ENCODE measurements around the gene DAPK3.
A peak's percentile ranks its signal among the peaks of the same experiment; 100 is the strongest.
"Not testable (repeated sequence)": the region's sequence is repeated elsewhere in the genome, so short reads cannot be mapped to it uniquely, and the experiment has no call there.

The DAPK3 gene

DNA sequence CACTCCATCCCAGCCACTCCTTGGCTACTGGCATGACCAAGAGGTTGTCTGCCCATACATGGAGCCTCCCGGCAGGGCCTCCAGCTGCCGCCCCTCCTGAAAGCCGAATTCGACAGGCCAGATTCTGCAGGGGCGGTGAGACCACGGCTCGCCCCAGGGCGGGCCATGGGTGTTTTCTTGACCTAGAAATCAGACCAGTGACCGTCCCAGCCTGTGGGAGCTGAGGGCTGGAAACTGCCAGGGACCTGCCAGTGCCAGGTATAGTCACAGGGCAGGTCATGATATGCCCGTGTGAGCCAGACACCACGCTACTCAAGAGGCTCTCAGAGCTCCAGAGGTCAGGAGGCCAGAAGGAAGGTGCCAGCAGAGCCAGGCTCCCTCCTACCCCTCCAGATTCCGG is 16.8 kb downstream of the DAPK3 start:
- no peaks in the 10 kb centered on the region for H3K4me1 ChIP-seq (ENCODE audit: control insufficient read depth, insufficient read depth, low read length)
- H3K27me3 ChIP-seq (ENCODE audit: control insufficient read depth, insufficient read depth, low read length), result no peaks in the 10 kb centered on the region
- no peaks in the 10 kb centered on the region for H3K9me3 ChIP-seq (ENCODE audit: control insufficient read depth, insufficient read depth, low read length)
- H3K36me3 ChIP-seq (ENCODE audit: control insufficient read depth, insufficient read depth, low read length), result peaks cover 18% of the 10 kb centered on the region
- H3K9ac ChIP-seq (ENCODE audit: low read depth, low read length), result peak overlapping the region; percentile 12
- no peak overlapping the region for H3K4me3 ChIP-seq (ENCODE audit: low read depth, low read length)

DNA sequence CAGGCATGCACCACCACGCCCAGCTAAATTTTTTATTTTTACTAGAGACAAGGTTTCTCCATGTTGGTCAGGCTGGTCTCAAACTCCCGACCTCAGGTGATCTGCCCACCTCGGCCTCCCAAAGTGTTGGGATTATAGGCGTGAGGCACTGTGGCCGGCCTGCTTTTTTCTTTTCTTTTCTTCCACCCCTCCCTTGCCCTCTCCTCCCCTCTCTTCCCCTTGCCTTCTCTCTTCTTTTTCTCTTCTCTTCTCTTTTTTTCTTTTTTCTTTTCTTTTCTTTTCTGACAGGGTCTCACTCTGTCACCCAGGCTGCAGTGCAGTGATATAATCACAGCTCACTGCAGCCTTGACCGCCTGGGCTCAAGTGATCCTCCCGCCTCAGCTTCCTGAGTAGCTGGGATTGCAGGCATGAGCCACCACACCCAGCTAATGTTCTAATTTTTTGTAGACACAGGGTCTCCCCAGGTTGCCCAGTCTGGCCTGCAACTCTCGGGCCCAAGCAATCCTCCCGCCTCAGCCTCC is 18.1 kb downstream of the DAPK3 start:
- H3K4me3 ChIP-seq (ENCODE audit: low read depth, low read length); H3K27me3 ChIP-seq (ENCODE audit: control insufficient read depth, insufficient read depth, low read length); H3K4me1 ChIP-seq (ENCODE audit: control insufficient read depth, insufficient read depth, low read length); H3K9ac ChIP-seq (ENCODE audit: low read depth, low read length); H3K36me3 ChIP-seq (ENCODE audit: control insufficient read depth, insufficient read depth, low read length); H3K9me3 ChIP-seq (ENCODE audit: control insufficient read depth, insufficient read depth, low read length): not testable (repeated sequence)

DNA sequence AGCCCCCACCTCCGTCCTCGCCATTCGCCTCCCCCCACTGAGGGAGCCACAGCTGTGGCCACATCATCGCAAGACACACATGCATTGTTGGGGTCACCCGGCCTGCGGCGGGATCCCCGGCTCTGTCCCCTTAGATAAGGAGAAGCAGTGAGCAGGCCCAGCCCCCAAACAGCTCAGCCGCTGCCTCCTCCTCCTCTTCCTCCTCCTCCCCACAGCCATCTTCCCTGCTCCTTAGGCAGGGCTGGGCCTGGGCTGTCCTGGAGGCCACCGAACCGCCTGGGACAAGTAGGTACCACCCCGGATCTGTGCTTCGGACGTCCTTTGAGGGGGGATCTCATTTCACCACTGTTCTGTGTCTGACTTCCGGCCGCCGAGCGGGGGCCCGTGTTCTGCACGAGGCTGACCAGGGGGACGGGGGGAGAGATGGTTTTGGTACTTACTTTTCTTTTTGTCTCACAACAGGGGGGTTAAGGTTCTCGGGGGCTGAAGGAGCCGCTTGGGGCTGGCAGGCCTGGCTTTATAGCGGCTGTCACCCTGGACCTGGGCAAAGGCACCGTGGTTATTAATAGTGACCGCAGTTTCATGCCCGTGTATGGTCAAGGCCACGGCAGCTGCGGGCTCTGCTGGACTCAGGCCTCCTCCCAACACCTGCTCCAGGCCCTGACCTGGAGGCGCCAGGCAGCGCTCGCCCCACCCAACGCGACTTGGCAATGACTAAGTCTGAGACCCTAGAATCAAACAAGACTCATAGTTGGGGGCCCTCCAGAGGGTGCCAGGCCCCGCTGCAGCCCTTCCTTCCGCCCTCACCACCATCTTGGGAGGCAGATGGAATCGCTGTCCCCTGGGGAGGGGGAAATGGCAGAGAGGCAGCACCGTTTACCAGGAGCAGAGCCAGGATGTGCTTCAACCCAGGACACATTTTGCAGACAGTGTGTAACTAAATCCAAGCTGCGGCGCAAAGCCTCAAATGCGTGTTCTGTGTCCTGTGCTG is 19.7 kb downstream of the DAPK3 start:
- Histone ChIP-seq H3K9me3 (ENCODE audit: control insufficient read depth, insufficient read depth, low read length) (no peaks in the 10 kb centered on the region), H3K9ac (ENCODE audit: low read depth, low read length) (no peak overlapping the region), H3K36me3 (ENCODE audit: control insufficient read depth, insufficient read depth, low read length) (peaks cover 9% of the 10 kb centered on the region), H3K4me3 (ENCODE audit: low read depth, low read length) (no peak overlapping the region), H3K4me1 (ENCODE audit: control insufficient read depth, insufficient read depth, low read length) (no peaks in the 10 kb centered on the region), H3K27me3 (ENCODE audit: control insufficient read depth, insufficient read depth, low read length) (no peaks in the 10 kb centered on the region)

DNA sequence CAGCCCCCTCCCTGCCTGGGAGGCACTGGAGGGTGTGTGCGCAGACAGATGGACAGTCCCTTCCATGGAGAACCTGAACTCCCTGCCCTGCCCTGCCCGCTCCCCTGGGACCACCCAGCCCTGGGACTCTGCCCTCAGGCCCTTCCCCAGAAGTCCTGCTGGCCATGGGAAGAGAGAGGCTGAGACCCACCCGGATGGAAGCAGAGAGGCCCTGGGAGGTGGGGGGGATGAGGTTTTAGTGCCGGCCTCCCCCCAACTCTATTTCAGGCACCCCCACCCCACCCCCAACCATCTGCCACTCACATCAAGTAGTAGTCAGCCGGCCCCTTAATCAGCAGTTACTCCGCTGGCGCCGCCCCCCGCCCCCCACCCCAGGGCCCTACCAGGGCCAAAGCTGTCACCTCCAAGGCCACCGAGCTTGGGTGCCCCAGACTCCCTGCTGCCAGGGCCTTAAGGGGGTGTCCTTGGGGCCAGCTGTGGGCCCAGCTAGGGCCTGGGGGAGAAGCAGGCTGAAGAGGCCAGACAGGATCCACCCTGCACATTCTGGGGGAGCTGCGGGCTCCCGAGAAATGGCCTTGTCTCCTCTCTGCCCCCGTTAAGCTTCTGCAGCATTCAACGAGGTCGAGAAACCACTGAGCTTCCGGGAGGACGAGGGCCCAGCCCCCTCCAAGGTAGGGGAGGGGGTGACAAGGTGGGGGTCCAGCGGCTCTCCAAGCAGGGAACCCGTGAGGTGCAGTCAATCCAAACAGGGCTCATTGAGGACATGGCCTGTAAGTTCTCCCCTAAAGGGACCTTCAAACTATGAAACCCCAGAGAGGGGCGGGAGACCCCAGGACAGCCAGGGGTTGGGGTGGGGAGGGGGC is 20.7 kb downstream of the DAPK3 start:
- H3K36me3 ChIP-seq (ENCODE audit: control insufficient read depth, insufficient read depth, low read length), result peaks cover 8% of the 10 kb centered on the region
- no peaks in the 10 kb centered on the region for H3K4me1 ChIP-seq (ENCODE audit: control insufficient read depth, insufficient read depth, low read length)
- no peaks in the 10 kb centered on the region for H3K9me3 ChIP-seq (ENCODE audit: control insufficient read depth, insufficient read depth, low read length)
- H3K27me3 ChIP-seq (ENCODE audit: control insufficient read depth, insufficient read depth, low read length), result no peaks in the 10 kb centered on the region
- no peak overlapping the region for H3K4me3 ChIP-seq (ENCODE audit: low read depth, low read length)
- H3K9ac ChIP-seq (ENCODE audit: low read depth, low read length), result no peak overlapping the region

DNA sequence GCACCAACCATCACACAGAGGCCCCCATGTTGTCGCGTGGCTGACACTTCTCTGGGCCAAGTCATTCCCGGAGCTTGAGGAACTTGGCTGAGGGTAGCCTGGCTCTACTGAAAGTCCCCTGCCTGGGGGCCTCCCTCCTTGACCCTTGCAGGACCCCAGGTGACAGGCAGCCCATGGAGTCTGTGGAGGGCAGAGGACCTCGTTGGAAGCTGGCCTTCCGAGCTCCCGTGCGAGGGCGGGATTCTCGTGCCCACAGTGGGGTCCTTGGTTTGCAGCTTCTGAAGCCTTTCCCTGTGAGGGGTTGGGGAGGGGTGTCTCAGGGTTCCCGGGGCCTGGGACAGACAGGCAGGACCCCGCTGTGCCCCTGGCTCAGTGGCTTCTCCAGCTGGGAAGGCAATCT is 21.6 kb downstream of the DAPK3 start:
- no peaks in the 10 kb centered on the region for H3K9me3 ChIP-seq (ENCODE audit: control insufficient read depth, insufficient read depth, low read length)
- H3K36me3 ChIP-seq (ENCODE audit: control insufficient read depth, insufficient read depth, low read length), result peaks cover 11% of the 10 kb centered on the region
- H3K4me3 ChIP-seq (ENCODE audit: low read depth, low read length), result no peak overlapping the region
- H3K9ac ChIP-seq (ENCODE audit: low read depth, low read length), result no peak overlapping the region
- no peaks in the 10 kb centered on the region for H3K4me1 ChIP-seq (ENCODE audit: control insufficient read depth, insufficient read depth, low read length)
- no peaks in the 10 kb centered on the region for H3K27me3 ChIP-seq (ENCODE audit: control insufficient read depth, insufficient read depth, low read length)

DNA sequence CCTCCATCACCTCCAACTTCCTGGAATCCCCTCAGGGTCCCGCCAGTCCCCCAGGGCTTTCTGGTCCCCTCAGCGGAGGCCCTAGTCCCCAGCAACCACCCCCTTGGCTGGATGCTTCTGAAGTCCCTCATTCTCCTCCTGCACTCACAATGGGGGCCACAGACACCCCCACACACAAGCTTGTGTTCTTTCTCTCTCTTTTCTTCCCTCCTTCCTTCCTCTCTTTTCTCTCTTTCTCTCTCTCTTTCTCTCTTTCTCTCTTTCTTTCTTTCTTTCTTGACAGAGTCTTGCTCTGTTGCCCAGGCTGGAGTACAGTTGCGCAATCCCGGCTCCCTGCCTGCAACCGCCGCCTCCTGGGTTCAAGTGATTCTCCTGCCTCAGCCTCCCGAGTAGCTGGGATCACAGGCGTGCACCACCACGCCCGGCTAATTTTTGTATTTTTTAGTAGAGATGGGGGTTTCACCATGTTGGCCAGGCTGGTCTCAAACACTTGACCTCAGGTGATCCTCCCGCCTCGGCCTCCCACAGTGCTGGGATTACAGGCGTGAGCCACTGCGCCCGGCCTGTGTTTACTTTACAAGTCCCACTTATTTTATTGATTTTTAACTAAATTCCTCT is 23.5 kb downstream of the DAPK3 start:
- H3K9me3 ChIP-seq (ENCODE audit: control insufficient read depth, insufficient read depth, low read length); H3K4me1 ChIP-seq (ENCODE audit: control insufficient read depth, insufficient read depth, low read length); H3K9ac ChIP-seq (ENCODE audit: low read depth, low read length); H3K4me3 ChIP-seq (ENCODE audit: low read depth, low read length); H3K27me3 ChIP-seq (ENCODE audit: control insufficient read depth, insufficient read depth, low read length): not testable (repeated sequence)
- H3K36me3 ChIP-seq (ENCODE audit: control insufficient read depth, insufficient read depth, low read length), result peaks cover 24% of the 10 kb centered on the region

DNA sequence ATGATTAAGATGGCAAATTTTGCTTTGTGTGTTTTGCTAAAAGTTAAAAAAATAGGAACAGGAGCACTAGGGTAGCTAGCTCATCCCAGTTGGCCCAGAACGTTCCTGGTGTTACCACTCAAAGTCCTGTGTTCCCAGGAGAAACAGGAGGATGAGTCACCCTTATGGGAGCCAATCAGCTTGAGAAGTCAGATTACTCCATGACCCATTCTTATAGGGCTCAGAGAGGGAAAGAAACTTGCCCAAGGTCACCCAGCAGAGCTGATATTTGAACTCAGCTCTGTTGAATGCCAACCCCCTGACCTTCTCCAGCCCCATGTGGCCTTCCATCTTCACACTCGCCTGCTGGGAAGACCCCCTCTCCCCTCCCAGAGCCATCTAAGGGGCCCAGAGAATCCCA is 25.1 kb downstream of the DAPK3 start:
- H3K27me3 ChIP-seq (ENCODE audit: control insufficient read depth, insufficient read depth, low read length), result no peaks in the 10 kb centered on the region
- no peak overlapping the region for H3K9ac ChIP-seq (ENCODE audit: low read depth, low read length)
- H3K36me3 ChIP-seq (ENCODE audit: control insufficient read depth, insufficient read depth, low read length), result peaks cover 39% of the 10 kb centered on the region
- H3K4me3 ChIP-seq (ENCODE audit: low read depth, low read length), result no peak overlapping the region
- no peaks in the 10 kb centered on the region for H3K4me1 ChIP-seq (ENCODE audit: control insufficient read depth, insufficient read depth, low read length)
- H3K9me3 ChIP-seq (ENCODE audit: control insufficient read depth, insufficient read depth, low read length), result no peaks in the 10 kb centered on the region

DNA sequence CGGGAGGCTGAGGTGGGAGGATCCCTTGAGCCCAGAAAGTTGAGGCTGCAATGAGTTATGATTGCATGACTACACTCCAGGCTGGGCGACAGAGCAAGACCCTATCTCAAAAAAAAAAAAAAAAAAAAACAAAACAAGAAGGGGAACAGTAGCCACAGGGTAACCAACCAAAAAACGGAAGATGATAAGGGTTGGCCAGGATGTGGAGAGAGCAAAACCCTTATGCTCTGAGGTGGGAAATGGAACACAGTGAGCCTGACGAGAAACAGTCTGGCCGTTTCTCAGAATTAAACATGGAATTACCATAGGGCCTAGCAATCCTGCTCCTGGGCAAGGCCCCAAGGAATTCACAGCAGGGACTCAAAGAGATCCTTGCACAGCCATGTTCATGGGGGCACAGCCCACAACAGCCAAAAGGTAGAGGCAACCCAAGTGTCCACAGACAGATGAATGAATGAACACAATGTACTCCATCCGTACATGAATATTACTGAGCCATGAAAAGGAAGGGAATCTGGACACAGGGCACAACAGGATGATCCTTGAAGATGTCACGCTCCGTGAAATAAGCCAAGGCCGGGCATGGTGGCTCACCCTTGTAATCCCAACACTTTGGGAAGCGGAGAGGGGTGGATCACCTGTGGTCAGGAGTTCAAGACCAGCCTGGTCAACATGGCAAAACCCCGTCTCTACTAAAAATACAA is 26.7 kb downstream of the DAPK3 start:
- H3K4me3 ChIP-seq (ENCODE audit: low read depth, low read length), result no peak overlapping the region
- no peaks in the 10 kb centered on the region for H3K9me3 ChIP-seq (ENCODE audit: control insufficient read depth, insufficient read depth, low read length)
- no peak overlapping the region for H3K9ac ChIP-seq (ENCODE audit: low read depth, low read length)
- H3K27me3 ChIP-seq (ENCODE audit: control insufficient read depth, insufficient read depth, low read length), result no peaks in the 10 kb centered on the region
- no peaks in the 10 kb centered on the region for H3K4me1 ChIP-seq (ENCODE audit: control insufficient read depth, insufficient read depth, low read length)
- peaks cover 46% of the 10 kb centered on the region for H3K36me3 ChIP-seq (ENCODE audit: control insufficient read depth, insufficient read depth, low read length)

DNA sequence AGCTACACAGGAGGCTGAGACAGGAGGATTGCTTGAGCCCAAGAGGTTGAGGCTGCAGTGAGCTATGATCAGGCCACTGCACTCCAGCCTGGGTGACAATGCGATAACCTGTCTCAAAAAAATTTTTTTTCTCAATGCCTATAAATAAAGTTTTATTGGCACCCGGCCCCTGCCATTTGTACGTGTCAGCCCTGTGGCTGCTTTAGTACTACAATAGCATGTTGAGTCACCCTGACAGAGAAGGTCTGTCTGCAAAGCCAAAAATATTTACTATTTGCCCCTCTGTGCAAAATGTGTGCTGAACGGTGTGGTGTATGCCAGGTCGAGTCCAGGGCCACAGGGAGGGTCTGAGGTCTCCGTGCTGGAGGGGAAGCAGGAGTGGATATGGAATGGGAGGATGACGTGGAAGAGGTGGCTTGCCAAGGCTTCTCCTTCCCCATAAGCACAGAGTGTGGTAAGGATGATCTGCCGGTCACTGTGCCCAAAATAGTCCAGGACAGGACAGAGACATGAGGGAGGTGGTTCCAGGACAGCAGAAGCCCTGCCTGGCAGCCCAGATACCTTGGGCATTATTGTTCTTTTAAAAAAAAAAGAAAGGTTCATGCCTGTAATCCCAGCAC is 28.0 kb downstream of the DAPK3 start:
- Histone ChIP-seq H3K9ac (ENCODE audit: low read depth, low read length) (no peak overlapping the region), H3K27me3 (ENCODE audit: control insufficient read depth, insufficient read depth, low read length) (no peaks in the 10 kb centered on the region), H3K4me3 (ENCODE audit: low read depth, low read length) (no peak overlapping the region), H3K36me3 (ENCODE audit: control insufficient read depth, insufficient read depth, low read length) (peaks cover 53% of the 10 kb centered on the region), H3K4me1 (ENCODE audit: control insufficient read depth, insufficient read depth, low read length) (no peaks in the 10 kb centered on the region), H3K9me3 (ENCODE audit: control insufficient read depth, insufficient read depth, low read length) (no peaks in the 10 kb centered on the region)

DNA sequence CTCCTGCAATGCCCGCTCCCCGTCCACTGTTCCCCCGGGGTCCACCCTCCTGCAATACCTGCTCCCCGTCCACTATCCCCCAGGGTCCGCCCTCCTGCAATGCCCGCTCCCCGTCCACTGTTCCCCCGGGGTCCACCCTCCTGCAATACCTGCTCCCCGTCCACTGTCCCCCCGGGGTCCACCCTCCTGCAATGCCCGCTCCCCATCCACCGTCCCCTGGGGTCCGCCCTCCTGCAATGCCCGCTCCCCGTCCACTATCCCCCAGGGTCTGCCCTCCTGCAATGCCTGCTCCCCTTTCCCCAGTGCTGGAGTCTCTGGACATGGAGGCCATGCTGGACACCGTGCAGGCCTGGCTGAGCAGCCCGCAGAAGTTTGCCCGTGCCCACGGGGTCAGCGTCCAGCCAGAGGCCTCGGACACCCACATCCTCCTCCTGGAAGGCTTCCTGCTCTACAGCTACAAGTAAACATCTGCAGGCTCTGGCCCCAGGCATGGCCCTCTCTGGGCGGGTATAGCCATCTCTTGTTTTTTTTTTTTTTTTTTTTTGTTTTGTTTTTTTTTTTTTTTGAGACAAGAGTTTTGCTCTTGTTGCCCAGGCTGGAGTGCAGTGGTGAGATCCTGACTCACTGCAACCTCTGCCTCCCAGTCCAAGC is 32.5 kb downstream of the DAPK3 start:
- H3K4me1 ChIP-seq (ENCODE audit: control insufficient read depth, insufficient read depth, low read length); H3K9me3 ChIP-seq (ENCODE audit: control insufficient read depth, insufficient read depth, low read length); H3K9ac ChIP-seq (ENCODE audit: low read depth, low read length); H3K27me3 ChIP-seq (ENCODE audit: control insufficient read depth, insufficient read depth, low read length); H3K4me3 ChIP-seq (ENCODE audit: low read depth, low read length): not testable (repeated sequence)
- H3K36me3 ChIP-seq (ENCODE audit: control insufficient read depth, insufficient read depth, low read length), result peaks cover 46% of the 10 kb centered on the region

Measured in iPS-15b (cell line).